ENCODE results near the gene PIGL. TPM values are rescaled to one million over a fixed set of nuclear protein-coding genes. Genes with fewer than 3 reads are reported as not detected.

Gene PIGL
- total and polyA plus RNA-seq, 2 donors (not counting 3 experiments of a cell fraction or from before 2014, with no cell fraction given), result 28.6 to 40.8 TPM

DNA sequence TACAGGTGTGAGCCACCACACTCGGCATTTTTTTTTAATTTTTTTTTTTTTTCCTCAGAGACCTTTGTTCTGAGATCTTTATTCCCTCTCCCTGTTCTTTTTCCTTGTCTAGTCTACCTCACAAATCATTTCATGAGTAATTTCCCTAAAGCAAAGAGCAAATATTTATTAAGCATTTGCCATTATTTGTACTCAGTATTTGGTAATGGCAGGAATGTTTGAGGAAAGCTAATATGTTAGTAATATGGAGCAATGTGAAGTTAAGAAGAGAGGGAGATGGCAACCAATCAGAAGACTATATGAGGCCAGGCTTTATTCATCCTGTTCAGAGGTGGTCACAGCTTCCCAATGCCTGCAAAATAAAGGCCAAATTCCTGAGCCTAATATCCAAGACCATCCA, 122.9 kb downstream of the PIGL start:
- no peaks in the 10 kb centered on the region for H3K9me3 ChIP-seq (replicated peaks; ENCODE audit: control insufficient read depth, insufficient read depth, low read length)
- no peaks in the 10 kb centered on the region for H3K79me2 ChIP-seq (ENCODE audit: control insufficient read depth, insufficient read depth, low read length)
- H3K9ac ChIP-seq (replicated peaks; ENCODE audit: extremely low read depth, insufficient read depth, low read length), result no peak overlapping the region
- TF ChIP-seq GATA2 (IDR thresholded peaks at IDR 0.05; ENCODE audit: insufficient read depth, insufficient read length, low read depth, low read length) (no peak), POLR2A (IDR thresholded peaks at IDR 0.05; ENCODE audit: low read depth, low read length) (no peak)
- TF ChIP-seq, protein P1, sequence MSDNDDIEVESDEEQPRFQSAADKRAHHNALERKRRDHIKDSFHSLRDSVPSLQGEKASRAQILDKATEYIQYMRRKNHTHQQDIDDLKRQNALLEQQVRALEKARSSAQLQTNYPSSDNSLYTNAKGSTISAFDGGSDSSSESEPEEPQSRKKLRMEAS (IDR thresholded peaks at IDR 0.05; ENCODE audit: insufficient read depth, insufficient read length), result no peak
- intact Hi-C loops (cut with micrococcal nuclease), result no loop called here
- no peak overlapping the region for H2AFZ ChIP-seq (ENCODE audit: low read depth, low read length)
- no TSS peak for BruUV-seq (replicated peaks)
- H3K4me1 ChIP-seq (ENCODE audit: control insufficient read depth, extremely low read depth, insufficient read depth, low read length), result no peaks in the 10 kb centered on the region
- no peaks in the 10 kb centered on the region for H3K9me1 ChIP-seq (replicated peaks; ENCODE audit: control insufficient read depth, extremely low read depth, insufficient read depth, low read length)
- H3K27ac ChIP-seq (ENCODE audit: insufficient read depth, low read depth, low read length), result no peak overlapping the region
- H3K27me3 ChIP-seq (ENCODE audit: control insufficient read depth in 2 of 2, insufficient read depth in 2 of 2, low read length in 2 of 2), result no peaks in the 10 kb centered on the region
- H3K4me3 ChIP-seq (replicated peaks in 1 of 3; ENCODE audit: insufficient read depth in 1 of 3, low read depth in 1 of 3, low read length in 3 of 3), result no peak overlapping the region
- no peaks in the 10 kb centered on the region for H4K20me1 ChIP-seq (replicated peaks; ENCODE audit: control insufficient read depth, extremely low read depth, insufficient read depth, low read length)
- ChIA-PET POLR2A (no interaction called here), CTCF (interaction anchor here (2.5 kb wide), 1 partner anchor 35 kb away, joined by 9 read pairs; no protein-coding TSS in a partner anchor)
- no peak for DNase-seq (ENCODE audit: low read depth, low spot score)
- dilution Hi-C loops (cut with MboI; ENCODE audit: extremely low pct_ligation_motif_present, low sequenced_read_pairs), result no loop called here
- no peak for FAIRE-seq
- no peak overlapping the region for H3K4me2 ChIP-seq (ENCODE audit: insufficient read depth, low read length)
- H3K36me3 ChIP-seq (ENCODE audit: control insufficient read depth in 2 of 2, extremely low read depth in 1 of 2, insufficient read depth in 2 of 2, low read length in 2 of 2), result peaks cover 0 to 3% of the 10 kb centered on the region in 2 experiments

DNA sequence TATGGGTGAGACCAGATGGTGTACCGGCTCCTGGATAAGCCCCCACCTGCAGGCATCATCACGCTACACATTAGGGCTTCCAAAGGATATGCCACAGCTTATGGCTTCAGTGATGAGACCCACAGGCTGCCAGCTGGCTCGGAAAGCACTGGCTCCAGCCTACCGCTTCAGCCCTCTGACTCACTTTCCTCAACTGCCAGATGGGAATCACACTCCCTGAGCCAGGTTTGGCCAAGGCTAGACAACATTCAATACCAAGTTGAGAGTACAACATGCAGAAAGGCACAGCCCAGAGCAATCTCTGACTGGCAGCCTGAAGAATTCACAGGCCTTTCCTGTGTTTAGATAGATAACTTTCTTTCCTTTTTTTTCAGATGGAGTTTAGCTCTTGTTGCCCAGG, 126.0 kb downstream of the PIGL start:
- H3K27ac ChIP-seq (ENCODE audit: insufficient read depth, low read depth, low read length), result no peak overlapping the region
- intact Hi-C loops (cut with micrococcal nuclease), result no loop called here

More for the DNA sequence above, 126.0 kb downstream of the PIGL start:
- Histone ChIP-seq H3K4me3 (replicated peaks in 1 of 3; ENCODE audit: insufficient read depth in 1 of 3, low read depth in 1 of 3, low read length in 3 of 3) (no peak overlapping the region), H3K79me2 (ENCODE audit: control insufficient read depth, insufficient read depth, low read length) (no peaks in the 10 kb centered on the region), H3K27me3 (ENCODE audit: control insufficient read depth in 2 of 2, insufficient read depth in 2 of 2, low read length in 2 of 2) (no peaks in the 10 kb centered on the region), H3K9me3 (replicated peaks; ENCODE audit: control insufficient read depth, insufficient read depth, low read length) (no peaks in the 10 kb centered on the region), H4K20me1 (replicated peaks; ENCODE audit: control insufficient read depth, extremely low read depth, insufficient read depth, low read length) (no peaks in the 10 kb centered on the region), H2AFZ (ENCODE audit: low read depth, low read length) (no peak overlapping the region), H3K9ac (replicated peaks; ENCODE audit: extremely low read depth, insufficient read depth, low read length) (no peak overlapping the region), H3K4me1 (ENCODE audit: control insufficient read depth, extremely low read depth, insufficient read depth, low read length) (no peaks in the 10 kb centered on the region), H3K4me2 (ENCODE audit: insufficient read depth, low read length) (no peak overlapping the region), H3K36me3 (ENCODE audit: control insufficient read depth in 2 of 2, extremely low read depth in 1 of 2, insufficient read depth in 2 of 2, low read length in 2 of 2) (peaks cover 0 to 3% of the 10 kb centered on the region in 2 experiments), H3K9me1 (replicated peaks; ENCODE audit: control insufficient read depth, extremely low read depth, insufficient read depth, low read length) (no peaks in the 10 kb centered on the region)
- dilution Hi-C loops (cut with MboI; ENCODE audit: extremely low pct_ligation_motif_present, low sequenced_read_pairs), result no loop called here
- no TSS peak for BruUV-seq (replicated peaks)
- FAIRE-seq, result no peak
- peak; percentile 58 for DNase-seq (ENCODE audit: low read depth, low spot score)
- ChIA-PET CTCF (interaction anchor here (0.6 to 4.6 kb wide), 3 partner anchors 9 to 138 kb away, joined by 3 to 20 read pairs (median 4); partner anchors contain the start of gene CENPV), POLR2A (no interaction called here)
- TF ChIP-seq EZH2 (IDR thresholded peaks at IDR 0.05; ENCODE audit: borderline replicate concordance, low read depth, low read length, severe bottlenecking) (no peak), POLR2AphosphoS5 (IDR thresholded peaks at IDR 0.05; ENCODE audit: insufficient read depth, low read depth, low read length) (no peak), GATA2 (IDR thresholded peaks at IDR 0.05; ENCODE audit: insufficient read depth, insufficient read length, low read depth, low read length) (no peak), MYC (IDR thresholded peaks at IDR 0.05; ENCODE audit: low read depth, low read length) (no peak), FOS (IDR thresholded peaks at IDR 0.05; ENCODE audit: borderline replicate concordance, insufficient read depth, low read length) (no peak), JUN (IDR thresholded peaks at IDR 0.05; ENCODE audit: borderline replicate concordance, insufficient read depth, insufficient read length, low read depth) (no peak)
- TF ChIP-seq, protein P2, sequence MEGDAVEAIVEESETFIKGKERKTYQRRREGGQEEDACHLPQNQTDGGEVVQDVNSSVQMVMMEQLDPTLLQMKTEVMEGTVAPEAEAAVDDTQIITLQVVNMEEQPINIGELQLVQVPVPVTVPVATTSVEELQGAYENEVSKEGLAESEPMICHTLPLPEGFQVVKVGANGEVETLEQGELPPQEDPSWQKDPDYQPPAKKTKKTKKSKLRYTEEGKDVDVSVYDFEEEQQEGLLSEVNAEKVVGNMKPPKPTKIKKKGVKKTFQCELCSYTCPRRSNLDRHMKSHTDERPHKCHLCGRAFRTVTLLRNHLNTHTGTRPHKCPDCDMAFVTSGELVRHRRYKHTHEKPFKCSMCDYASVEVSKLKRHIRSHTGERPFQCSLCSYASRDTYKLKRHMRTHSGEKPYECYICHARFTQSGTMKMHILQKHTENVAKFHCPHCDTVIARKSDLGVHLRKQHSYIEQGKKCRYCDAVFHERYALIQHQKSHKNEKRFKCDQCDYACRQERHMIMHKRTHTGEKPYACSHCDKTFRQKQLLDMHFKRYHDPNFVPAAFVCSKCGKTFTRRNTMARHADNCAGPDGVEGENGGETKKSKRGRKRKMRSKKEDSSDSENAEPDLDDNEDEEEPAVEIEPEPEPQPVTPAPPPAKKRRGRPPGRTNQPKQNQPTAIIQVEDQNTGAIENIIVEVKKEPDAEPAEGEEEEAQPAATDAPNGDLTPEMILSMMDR (IDR thresholded peaks at IDR 0.05; ENCODE audit: extremely low read depth in 1 of 2, insufficient read depth in 1 of 2, low read depth in 1 of 2, low read length in 2 of 2), result no peak

Data from endothelial cell of umbilical vein (primary cell).